ENCODE results near the gene KATNB1.

GRCh38 chr16:57764006-57764340 is 28.4 kb downstream of the KATNB1 start:
- TF ChIP-seq POLR2A (IDR thresholded peaks at IDR 0.05; ENCODE audit: low read depth, low read length) (no peak), PAX5 (IDR thresholded peaks at IDR 0.05; ENCODE audit: insufficient read depth, low read length, severe bottlenecking) (no peak), POLR2AphosphoS5 (IDR thresholded peaks at IDR 0.05; ENCODE audit: low read depth, low read length) (no peak), TAF1 (IDR thresholded peaks at IDR 0.05; ENCODE audit: low read depth, low read length) (no peak), SPI1 (IDR thresholded peaks at IDR 0.05; ENCODE audit: low read depth, low read length) (no peak)

All from GM12891 (cell line).